GM18909 (cell line): Measurements from ENCODE around the gene CCDC138.
"Not testable (repeated sequence)": the region's sequence is repeated elsewhere in the genome, so short reads cannot be mapped to it uniquely, and the experiment has no call there.

Experiments used
- ATAC-seq: cut with Tn5 transposase; IDR thresholded peaks from one replicate; pipeline ENCODE4 v1.9.1; 2021; ENCODE audit warnings: mild to moderate bottlenecking; ENCODE audit not compliant: unreplicated experiment, poor library complexity

CCDC138 gene, protein sequence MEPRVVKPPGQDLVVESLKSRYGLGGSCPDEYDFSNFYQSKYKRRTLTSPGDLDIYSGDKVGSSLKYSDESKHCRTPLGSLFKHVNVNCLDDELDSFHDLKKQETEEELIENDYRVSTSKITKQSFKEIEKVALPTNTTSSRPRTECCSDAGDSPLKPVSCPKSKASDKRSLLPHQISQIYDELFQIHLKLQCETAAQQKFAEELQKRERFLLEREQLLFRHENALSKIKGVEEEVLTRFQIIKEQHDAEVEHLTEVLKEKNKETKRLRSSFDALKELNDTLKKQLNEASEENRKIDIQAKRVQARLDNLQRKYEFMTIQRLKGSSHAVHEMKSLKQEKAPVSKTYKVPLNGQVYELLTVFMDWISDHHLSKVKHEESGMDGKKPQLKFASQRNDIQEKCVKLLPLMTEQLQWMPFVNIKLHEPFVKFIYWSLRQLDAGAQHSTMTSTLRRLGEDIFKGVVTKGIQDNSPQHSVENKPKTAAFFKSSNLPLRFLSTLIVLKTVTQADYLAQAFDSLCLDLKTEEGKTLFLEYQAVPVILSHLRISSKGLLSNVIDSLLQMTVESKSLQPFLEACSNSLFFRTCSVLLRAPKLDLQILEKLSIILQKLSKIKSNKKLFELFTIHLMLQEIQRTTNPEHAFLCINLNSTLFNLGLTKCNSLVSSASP

DNA sequence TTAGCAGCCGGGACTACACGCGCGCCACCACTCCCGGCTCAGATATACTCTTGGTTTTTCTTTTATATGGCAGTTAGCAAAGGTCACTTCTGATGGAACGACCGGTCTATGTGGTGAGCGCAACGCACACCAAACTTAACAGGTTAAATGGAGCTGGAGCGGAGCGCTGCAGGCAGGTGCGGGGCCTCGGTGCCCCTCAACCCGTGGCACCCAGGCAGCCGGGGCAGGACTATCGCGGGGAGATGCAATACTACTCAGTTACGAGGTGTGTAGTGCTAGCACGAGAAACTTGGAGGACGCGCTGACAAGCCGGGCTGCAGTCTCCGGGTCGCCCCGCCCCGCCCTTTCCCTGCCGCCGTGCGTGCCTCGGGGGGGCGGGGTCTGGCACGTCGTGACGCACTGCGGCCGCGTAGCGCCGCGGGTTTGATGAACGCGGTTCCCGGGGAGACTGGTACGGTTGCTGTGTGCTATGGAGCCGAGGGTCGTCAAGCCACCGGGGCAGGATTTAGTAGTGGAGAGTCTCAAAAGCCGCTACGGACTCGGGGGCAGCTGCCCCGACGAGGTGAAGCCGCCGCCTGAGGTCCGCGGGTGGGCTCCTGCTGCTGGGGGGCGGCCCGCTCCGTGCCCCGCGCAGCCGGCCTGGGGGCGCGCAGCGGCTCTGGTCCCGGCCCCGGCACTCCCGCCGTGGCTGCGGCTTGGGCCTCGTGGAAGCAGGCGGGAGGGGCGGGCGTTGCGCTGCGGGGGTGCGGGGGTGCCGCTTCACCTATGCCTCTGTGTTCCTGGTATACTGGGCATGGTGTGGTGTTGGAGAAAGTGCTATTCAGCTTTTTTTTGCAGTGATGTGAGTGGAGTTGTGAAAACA is at the start of gene CCDC138:
CCDC138 (plus strand) TSS at position 418 of the 862 bp plus-strand sequence; CDS start at position 470, 52 bp downstream.
- peak; percentile 98 for ATAC-seq

DNA sequence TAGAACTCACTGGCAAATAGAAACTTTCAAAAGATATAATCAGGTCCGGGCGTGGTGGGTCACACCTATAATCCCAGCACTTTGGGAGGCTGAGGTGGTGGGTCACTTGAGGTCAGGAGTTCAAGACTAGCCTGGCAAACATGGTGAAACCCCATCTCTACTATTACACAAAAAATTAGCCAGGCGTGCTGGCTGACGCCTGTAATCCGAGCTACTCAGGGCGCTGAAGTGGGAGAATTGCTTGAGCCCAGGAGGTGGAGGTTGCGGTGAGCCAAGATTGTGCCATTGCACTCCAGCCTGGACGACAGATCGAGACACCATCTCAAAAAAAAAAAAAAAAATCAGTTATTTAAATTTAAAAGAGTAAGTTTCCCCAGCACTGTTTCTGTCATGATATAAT is 28.6 kb upstream of the CCDC138 start:
- not testable (repeated sequence) for ATAC-seq

DNA sequence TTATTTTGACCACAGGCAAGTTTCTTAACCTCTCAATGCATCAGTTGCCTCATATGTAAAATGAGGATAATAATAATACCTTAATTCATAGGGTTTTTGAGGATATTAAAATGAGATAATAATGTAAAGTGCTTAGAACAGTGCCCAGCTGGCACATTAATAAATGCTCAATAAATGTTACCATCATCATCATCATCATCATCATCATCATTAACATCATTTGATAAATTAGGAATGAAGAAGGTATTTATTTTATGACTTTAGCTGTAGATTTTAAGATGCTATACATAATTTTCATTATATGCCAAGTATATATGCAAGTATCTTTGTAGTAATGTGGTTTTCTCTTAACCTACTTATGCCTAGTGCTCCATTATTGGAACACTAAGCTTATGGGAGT is 24.0 kb upstream of the CCDC138 start:
- not testable (repeated sequence) for ATAC-seq

DNA sequence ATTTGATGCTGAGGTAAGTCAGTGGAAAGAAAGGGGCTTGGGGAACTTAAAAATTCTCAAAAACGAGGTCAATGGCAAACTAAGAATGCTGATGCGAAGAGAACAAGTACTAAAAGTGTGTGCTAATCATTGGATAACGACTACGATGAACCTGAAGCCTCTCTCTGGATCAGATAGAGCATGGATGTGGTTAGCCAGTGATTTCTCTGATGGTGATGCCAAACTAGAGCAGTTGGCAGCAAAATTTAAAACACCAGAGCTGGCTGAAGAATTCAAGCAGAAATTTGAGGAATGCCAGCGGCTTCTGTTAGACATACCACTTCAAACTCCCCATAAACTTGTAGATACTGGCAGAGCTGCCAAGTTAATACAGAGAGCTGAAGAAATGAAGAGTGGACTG is 19.9 kb upstream of the CCDC138 start:
- ATAC-seq: not testable (repeated sequence)

DNA sequence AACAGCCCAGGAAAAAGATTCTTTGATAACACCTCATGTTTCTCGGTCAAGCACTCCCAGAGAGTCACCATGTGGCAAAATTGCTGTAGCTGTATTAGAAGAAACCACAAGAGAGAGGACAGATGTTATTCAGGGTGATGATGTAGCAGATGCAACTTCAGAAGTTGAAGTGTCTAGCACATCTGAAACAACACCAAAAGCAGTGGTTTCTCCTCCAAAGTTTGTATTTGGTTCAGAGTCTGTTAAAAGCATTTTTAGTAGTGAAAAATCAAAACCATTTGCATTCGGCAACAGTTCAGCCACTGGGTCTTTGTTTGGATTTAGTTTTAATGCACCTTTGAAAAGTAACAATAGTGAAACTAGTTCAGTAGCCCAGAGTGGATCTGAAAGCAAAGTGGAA is 18.7 kb upstream of the CCDC138 start:
- ATAC-seq: not testable (repeated sequence)

DNA sequence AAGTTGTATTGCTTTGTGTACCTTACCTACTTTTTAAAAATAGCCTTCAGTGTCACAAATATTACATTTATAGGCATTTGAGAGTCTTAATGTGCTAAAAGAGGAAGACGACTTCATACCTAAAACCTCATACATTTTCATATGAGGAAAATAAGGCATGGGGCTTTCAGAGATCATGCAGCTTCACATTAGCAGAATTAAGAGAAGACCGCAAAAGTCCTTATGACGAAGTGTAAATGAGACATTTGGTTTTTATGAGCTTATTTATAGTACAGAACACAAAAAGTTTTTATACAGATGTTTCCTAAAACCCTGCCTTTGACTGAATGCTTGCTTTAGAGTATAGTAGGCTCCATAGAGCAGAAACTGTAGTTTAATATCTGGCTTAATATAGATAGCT is 10.1 kb upstream of the CCDC138 start:
- peak; percentile 76 for ATAC-seq

DNA sequence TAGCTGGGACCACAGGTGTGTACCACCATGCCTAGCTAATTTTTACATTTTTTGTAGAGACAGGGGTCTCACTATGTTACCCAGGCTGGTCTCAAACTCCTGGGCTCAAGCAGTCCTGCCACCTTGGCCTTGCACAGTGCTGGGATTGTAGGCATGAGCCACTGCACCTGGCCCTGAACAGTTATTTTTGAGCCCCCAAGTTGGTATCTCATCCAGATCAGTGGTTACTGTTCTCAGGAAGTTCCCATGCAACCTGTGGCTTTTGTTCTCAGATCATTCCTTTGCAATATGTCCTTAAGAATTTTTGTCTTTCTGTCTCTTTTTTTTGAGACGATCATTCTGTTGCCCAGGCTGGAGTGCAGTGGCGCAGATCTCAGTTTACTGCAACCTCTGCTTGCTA is 7.7 kb upstream of the CCDC138 start:
- ATAC-seq: no peak

DNA sequence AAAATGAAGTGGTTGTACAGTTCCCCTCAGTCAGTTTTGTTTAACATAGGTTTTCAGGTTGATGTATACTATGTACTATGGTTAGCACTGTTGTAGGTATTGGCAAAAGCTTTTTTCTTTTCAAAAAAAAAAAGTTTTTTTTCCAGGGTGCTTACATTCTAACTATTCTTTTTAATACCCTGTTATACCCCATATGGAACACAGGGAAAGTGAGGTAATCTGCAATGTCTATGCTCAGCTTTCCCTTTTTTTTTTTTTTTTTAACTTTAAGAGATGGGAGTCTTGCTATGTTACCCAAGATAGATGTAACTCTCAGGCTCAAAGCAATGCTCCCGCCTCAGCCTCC is 590 bp upstream of the CCDC138 start:
- ATAC-seq: peak; percentile 1

DNA sequence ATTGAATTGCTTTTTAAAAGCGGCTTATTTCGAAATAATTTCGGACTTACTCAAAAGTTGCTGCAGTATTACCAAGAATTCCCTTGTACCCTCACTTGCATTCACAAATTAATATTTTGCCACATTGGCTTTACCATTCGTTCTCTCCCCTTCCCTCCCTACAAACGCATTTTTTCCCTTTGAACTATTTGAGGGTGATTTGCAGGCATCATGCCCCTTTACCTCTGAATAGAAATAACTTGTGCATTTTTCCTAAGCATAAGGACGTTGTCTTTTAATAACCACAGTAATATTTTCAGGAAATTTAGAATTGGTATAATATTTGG is 608 bp downstream of the CCDC138 start:
- ATAC-seq: no peak

DNA sequence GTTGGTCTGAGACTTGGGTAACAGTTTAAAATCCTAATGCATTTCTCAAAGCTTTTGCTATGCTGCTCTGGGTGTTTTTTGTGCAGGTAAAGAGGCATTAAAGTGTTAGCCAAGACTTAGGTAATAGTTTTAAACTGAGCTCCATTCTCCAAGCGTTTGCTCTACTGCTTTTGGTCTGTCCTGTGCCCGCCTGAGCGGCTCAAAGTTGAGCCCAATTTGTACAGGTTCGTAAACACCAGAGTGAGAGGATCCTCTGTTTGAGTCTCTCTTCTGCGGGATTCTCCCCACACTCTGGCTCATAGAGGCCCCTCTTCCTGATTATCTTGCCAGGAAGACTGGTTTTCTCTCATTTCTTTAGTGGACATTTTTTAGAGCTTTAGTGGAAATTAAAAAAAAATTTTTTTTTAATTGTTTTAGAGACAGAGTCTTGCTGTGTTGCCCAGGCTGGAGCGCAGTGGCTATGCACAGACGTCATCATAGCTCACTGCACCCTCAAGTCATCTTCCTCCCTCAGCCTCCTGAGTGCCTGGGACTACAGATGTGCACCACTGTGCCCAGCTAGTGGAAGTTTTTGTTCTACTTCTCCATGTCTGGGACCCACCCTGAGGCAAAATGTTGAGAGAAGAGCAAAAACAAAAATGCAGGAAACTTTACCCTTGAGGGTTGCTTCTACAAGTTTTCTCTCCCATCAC is 16.6 kb downstream of the CCDC138 start:
- no peak for ATAC-seq

DNA sequence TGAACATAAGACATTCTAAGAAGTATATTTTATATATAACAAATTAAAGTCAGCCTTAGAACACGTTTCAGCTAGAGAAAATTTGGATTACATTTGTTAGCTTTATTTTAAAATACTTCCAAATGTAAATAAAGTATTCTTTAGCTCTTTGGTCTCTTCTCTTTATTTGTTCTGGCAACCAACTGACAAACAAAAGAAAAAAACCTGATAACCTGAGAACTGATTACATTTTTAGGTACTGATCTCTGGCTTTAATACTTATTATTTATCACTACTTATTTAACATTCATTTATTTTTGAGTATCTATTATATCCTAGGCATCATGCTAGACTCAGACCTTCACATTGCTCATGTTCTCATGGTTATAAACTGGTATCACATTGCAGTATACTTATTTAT is 18.5 kb downstream of the CCDC138 start:
- no peak for ATAC-seq

DNA sequence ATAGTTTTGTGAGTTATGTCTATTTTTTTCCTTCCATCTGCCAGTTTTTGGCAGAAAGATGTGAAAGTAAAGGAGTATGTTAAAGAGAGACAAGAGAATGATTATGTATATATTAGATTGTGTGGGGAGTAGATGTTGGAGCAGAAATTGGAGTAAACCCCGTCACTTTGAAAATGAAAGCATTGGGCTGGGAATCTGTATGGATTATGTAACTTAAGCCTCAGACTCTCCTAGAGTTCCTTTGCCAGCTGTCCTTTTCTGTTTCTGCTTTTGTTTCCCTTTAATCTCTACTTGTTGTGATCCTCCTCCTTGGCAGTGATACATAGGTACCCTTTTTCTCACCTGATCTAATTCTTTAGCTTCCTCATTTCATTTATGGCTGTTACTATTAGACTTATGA is 19.2 kb downstream of the CCDC138 start:
- no peak for ATAC-seq

DNA sequence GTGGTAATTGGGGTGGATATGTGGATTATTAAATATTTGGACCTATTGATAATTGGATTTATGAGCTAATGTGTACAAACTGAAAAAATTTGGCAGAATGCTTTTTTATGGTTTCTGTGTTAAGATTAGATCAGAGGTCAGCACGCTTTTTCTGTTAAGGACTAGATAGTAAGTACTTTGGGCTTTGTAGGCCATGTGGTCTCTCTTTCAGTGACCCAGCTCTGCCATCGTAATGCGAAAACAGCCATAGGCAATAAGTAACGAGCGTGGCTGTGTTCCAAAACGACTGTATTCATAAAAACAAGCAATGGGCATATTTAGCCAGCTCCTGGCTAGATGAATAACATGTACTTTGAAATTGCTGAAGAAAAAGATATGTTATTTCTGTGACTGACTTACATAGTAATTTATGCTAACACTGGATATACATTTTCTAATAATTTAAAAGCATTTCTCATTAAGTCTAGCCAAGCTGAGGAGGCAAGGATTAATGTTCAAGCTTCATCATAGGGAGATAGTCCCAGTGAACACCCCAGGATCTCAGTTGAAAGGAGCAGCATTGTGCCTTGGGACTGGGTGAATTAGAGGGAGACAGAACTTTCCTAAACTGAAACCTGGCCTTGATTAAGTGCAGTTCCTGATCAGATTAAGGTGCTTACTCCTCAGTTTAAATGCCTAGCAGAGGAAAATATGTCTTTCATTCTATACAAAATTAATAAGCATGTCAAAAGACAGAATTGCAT is 20.0 kb downstream of the CCDC138 start:
- no peak for ATAC-seq

DNA sequence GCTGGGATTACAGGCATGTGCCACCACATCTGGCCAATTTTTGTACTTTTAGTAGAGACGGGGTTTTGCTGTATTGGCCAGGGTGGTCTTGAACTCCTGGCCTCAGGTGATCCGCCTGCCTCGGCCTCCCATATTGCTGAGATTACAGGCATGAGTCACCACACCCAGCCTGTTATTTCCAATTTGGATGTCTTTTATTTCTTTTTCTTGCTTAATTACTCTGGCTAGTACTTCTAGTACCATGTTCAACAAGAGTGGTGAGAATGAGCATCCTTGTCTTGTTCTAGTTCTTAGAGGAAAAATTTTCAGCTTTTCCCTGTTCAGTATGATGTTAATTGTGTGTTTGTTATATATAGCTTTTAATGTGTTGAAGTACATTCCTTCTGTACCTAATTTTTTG is 23.4 kb downstream of the CCDC138 start:
- no peak for ATAC-seq

DNA sequence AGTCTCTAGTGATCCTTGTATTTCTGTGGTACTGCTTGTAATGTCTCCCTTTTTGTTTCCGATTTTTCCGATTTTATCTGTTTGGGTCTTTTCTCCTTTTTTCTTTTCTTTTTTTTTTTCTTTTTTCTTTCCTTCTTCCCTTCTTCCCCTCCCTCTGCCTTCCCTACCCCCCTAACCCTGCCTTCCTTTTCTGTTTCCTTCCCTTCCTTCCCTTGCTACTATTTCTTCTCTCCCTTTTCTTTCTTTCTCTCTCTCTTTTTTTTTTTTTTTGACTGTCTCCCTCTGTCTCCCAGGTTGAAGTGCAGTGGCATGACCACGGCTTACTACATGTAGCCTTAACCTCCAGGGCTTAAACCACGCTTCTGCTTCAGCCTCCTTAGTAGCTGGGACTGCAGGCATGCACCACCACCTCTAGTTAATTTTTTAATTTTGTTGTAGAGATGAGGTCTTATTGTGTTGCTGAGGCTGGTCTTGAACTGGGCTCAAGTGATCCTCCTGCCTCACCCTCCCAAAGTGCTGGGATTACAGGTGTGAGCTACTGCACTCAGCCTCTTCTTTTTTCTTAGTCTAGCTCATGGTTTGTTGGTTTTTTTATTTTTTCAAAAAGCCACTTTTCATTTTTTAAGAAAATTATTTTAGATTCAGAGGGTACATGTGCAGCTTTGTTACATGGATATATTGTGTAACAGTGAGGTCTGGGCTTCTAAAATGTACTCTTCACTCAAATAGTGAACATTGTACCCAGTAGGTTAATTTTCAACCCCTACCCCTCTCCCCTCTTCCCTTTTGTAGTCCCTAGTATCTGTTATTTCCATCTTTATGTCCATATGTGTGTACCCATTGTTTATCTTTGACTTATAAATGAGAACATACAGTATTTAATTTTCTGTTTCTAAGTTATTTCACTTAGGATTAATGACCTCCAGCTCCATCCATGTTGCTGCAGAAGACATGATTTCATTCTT is 24.7 kb downstream of the CCDC138 start:
- ATAC-seq: no peak

DNA sequence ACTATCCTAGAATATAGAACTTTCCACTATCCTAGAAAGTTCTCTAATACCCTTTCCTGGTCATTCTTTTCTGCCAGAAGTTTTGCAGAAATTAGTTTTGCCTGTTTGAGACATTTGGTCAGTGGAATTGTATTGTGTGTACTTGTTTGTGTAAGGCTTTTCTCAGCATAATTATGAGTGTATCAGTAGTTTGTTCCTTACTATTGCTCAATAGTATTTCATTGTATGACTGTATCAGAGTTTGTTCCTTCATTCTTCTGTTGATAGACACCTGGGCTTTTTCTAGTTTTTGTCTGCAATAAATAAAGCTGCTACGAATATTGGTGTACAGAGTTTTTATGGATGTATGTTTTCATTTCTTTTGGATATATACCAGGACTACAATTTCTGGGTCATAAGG is 27.2 kb downstream of the CCDC138 start:
- no peak for ATAC-seq

DNA sequence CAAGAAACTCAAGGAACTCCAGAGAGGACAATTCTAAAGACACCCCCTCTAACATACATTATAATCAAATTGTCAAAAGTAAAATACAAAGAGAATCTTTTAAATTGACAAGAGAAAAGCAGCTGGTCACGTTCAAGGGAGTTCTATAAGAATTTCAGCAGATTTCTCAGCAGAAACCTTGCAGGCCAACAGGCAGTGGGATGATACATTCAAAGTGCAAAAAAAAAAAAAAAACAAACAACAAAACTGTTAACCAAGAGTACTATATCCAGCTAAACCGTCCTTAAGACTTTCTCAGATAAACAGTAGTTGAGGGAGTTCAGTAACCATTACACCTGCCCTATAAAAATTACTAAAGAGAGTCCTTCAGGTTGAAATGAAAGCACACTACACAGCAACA is 33.9 kb downstream of the CCDC138 start:
- ATAC-seq: no peak

DNA sequence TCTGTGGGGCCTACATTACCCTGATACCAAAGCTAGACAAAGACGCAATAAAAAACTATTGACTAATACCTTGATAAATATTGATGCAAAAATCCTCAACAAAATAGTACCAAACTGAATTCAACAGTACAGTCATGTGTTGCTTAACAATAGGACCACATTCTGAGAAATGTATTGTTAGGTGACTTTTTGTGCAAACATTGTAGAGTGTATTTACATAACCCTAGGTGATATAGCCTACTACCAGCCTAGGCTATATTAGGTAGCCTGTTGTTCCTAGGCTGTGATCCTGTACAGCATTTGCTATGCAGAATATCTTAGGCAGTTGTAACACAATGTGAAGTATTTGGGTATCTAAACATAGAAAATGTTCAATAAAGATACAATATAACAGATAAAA is 36.7 kb downstream of the CCDC138 start:
- ATAC-seq: no peak
